HEK293 (cell line): ENCODE measurements around the gene PAXX.
A peak's percentile ranks its signal among the peaks of the same experiment; 100 is the strongest.

Experiments
- CTCF ChIA-PET: fragments of 350-600 bp; formaldehyde crosslinking; extraction: SDS; loops from one replicate; lab custom pipeline; 2021; ENCODE audit warnings: antibody characterized with exemption; lab: Yijun Ruan, JAX
- POLR2A ChIA-PET: fragments of 300-600 bp; formaldehyde crosslinking; extraction: SDS; loops from one replicate; lab custom pipeline; 2020; ENCODE audit warnings: antibody characterized with exemption, inconsistent platforms; lab: Yijun Ruan, JAX
- H3K27ac ChIP-seq: fragments of 200-500 bp; sonication (Bioruptor generic); 2 replicates; pipeline ENCODE4 v1.5.1; 2014; ENCODE audit warnings: low read depth, low read length, control low read depth, inconsistent platforms; ENCODE audit errors: extremely low read depth
- H3K36me3 ChIP-seq, 2 experiments: fragments of 200-500 bp in 1 of 2; sonication (Bioruptor generic) in 1 of 2; 1 replicate in 1 of 2; 2 replicates in 1 of 2; pipeline ENCODE4 v1.5.1; 2014 to 2017; ENCODE audit warnings: inconsistent platforms in 2 of 2, low read length in 2 of 2; ENCODE audit not compliant: control insufficient read depth in 2 of 2, insufficient read depth in 1 of 2
- H3K4me1 ChIP-seq: fragments of 200-500 bp; sonication (Bioruptor generic); 2 replicates; pipeline ENCODE4 v1.5.1; 2014; ENCODE audit warnings: mild to moderate bottlenecking, low read length, inconsistent platforms; ENCODE audit not compliant: control insufficient read depth, insufficient read depth
- H3K4me3 ChIP-seq: 2 replicates; pipeline ENCODE4 v1.5.1; 2011; ENCODE audit warnings: low read depth, mild to moderate bottlenecking, control low read depth, low read length, moderate library complexity
- H3K9me3 ChIP-seq: fragments of 200-500 bp; sonication (Bioruptor generic); 2 replicates; pipeline ENCODE4 v1.5.1; 2014; ENCODE audit warnings: low read depth, low read length, inconsistent platforms; ENCODE audit not compliant: control insufficient read depth, insufficient read depth
- ELK4 ChIP-seq: IDR thresholded peaks from 2 replicates; pipeline ENCODE4 v1.6.1; 2011; ENCODE audit warnings: mild to moderate bottlenecking, low read depth, low read length, borderline replicate concordance
- HIC1 ChIP-seq: fragments of 450-650 bp; formaldehyde crosslinking; IDR thresholded peaks from 2 replicates; pipeline ENCODE4 v1.5.1; 2016; ENCODE audit warnings: missing biosample characterization, missing genetic modification characterization
- KLF1 ChIP-seq: fragments of 450-650 bp; formaldehyde crosslinking; IDR thresholded peaks from 2 replicates; pipeline ENCODE4 v1.5.1; 2016; ENCODE audit warnings: missing biosample characterization, missing genetic modification characterization
- MEIS1 ChIP-seq: sonication (generic); formaldehyde crosslinking; IDR thresholded peaks from 2 replicates; pipeline ENCODE4 v1.8.1; 2022; ENCODE audit warnings: missing genetic modification reagents, mild to moderate bottlenecking, borderline replicate concordance
- PBX3 ChIP-seq: sonication (generic); formaldehyde crosslinking; IDR thresholded peaks from 2 replicates; pipeline ENCODE4 v1.8.1; 2022; ENCODE audit warnings: mild to moderate bottlenecking, moderate library complexity, missing genetic modification reagents
- PRDM1 ChIP-seq: fragments of 450-650 bp; formaldehyde crosslinking; IDR thresholded peaks from 2 replicates; pipeline ENCODE4; 2016; ENCODE audit warnings: missing biosample characterization, missing genetic modification characterization
- PRDM4 ChIP-seq: fragments of 450-650 bp; formaldehyde crosslinking; IDR thresholded peaks from 2 replicates; pipeline ENCODE4 v1.5.1; 2017; ENCODE audit warnings: missing biosample characterization, missing genetic modification characterization
- REPIN1 ChIP-seq: fragments of 450-650 bp; formaldehyde crosslinking; IDR thresholded peaks from 2 replicates; pipeline ENCODE4 v1.5.1; 2017; ENCODE audit warnings: missing biosample characterization, missing genetic modification characterization, low read depth
- SALL2 ChIP-seq: fragments of 450-650 bp; formaldehyde crosslinking; IDR thresholded peaks from 2 replicates; pipeline ENCODE4 v1.5.0; 2017; ENCODE audit warnings: missing biosample characterization, mild to moderate bottlenecking, missing genetic modification characterization, borderline replicate concordance
- ZBTB17 ChIP-seq: fragments of 450-650 bp; formaldehyde crosslinking; IDR thresholded peaks from 2 replicates; pipeline ENCODE4 v1.5.1; 2016; ENCODE audit warnings: missing biosample characterization, missing genetic modification characterization
- ZBTB48 ChIP-seq: fragments of 450-650 bp; formaldehyde crosslinking; IDR thresholded peaks from 2 replicates; pipeline ENCODE4 v1.5.1; 2016; ENCODE audit warnings: missing biosample characterization, missing genetic modification characterization
- ZBTB6 ChIP-seq: fragments of 450-650 bp; formaldehyde crosslinking; IDR thresholded peaks from 2 replicates; pipeline ENCODE4 v1.5.1; 2017; ENCODE audit warnings: missing biosample characterization, missing genetic modification characterization
- ZIC2 ChIP-seq: fragments of 450-650 bp; formaldehyde crosslinking; IDR thresholded peaks from 2 replicates; pipeline ENCODE4 v1.5.1; 2016; ENCODE audit warnings: missing biosample characterization, missing genetic modification characterization
- ZNF112 ChIP-seq: fragments of 450-650 bp; formaldehyde crosslinking; IDR thresholded peaks from 2 replicates; pipeline ENCODE4 v1.5.0; 2017; ENCODE audit warnings: missing biosample characterization, missing genetic modification characterization
- ZNF133 ChIP-seq: fragments of 450-650 bp; formaldehyde crosslinking; IDR thresholded peaks from 2 replicates; pipeline ENCODE4 v1.5.1; 2016; ENCODE audit warnings: missing biosample characterization, missing genetic modification characterization
- ZNF221 ChIP-seq: fragments of 450-650 bp; formaldehyde crosslinking; IDR thresholded peaks from 2 replicates; pipeline ENCODE4 v1.5.1; 2017; ENCODE audit warnings: missing biosample characterization, missing genetic modification characterization, borderline replicate concordance
- ZNF292 ChIP-seq: fragments of 450-650 bp; formaldehyde crosslinking; IDR thresholded peaks from 2 replicates; pipeline ENCODE4 v1.5.1; 2016; ENCODE audit warnings: low read depth, missing biosample characterization, missing genetic modification characterization, borderline replicate concordance
- ZNF404 ChIP-seq: fragments of 450-650 bp; formaldehyde crosslinking; IDR thresholded peaks from 2 replicates; pipeline ENCODE4 v1.5.1; 2017; ENCODE audit warnings: missing biosample characterization, missing genetic modification characterization
- ZNF416 ChIP-seq: fragments of 450-650 bp; formaldehyde crosslinking; IDR thresholded peaks from 2 replicates; pipeline ENCODE4 v1.5.1; 2016; ENCODE audit warnings: missing biosample characterization, missing genetic modification characterization
- ZNF501 ChIP-seq: fragments of 450-650 bp; formaldehyde crosslinking; IDR thresholded peaks from 2 replicates; pipeline ENCODE4 v1.5.1; 2016; ENCODE audit warnings: missing biosample characterization, missing genetic modification characterization
- ZNF521 ChIP-seq: fragments of 450-650 bp; formaldehyde crosslinking; IDR thresholded peaks from 2 replicates; pipeline ENCODE4 v1.5.1; 2017; ENCODE audit warnings: missing biosample characterization, mild to moderate bottlenecking, missing genetic modification characterization
- ZNF561 ChIP-seq: fragments of 450-650 bp; IDR thresholded peaks from 2 replicates; pipeline ENCODE4 v1.5.1; 2018; ENCODE audit warnings: missing biosample characterization, missing genetic modification characterization, borderline replicate concordance
- ZNF610 ChIP-seq: fragments of 450-650 bp; formaldehyde crosslinking; IDR thresholded peaks from 2 replicates; pipeline ENCODE4 v1.5.1; 2016; ENCODE audit warnings: missing biosample characterization, missing genetic modification characterization, borderline replicate concordance
- ZNF623 ChIP-seq: fragments of 450-650 bp; formaldehyde crosslinking; IDR thresholded peaks from 2 replicates; pipeline ENCODE4 v1.5.1; 2016; ENCODE audit warnings: missing biosample characterization, missing genetic modification characterization
- ZNF660 ChIP-seq: fragments of 450-650 bp; IDR thresholded peaks from 2 replicates; pipeline ENCODE4 v1.5.1; 2018; ENCODE audit warnings: missing biosample characterization, mild to moderate bottlenecking, missing genetic modification characterization
- ZNF707 ChIP-seq: fragments of 450-650 bp; formaldehyde crosslinking; IDR thresholded peaks from 2 replicates; pipeline ENCODE4 v1.5.1; 2016; ENCODE audit warnings: missing biosample characterization, missing genetic modification characterization
- ZNF76 ChIP-seq: fragments of 450-650 bp; formaldehyde crosslinking; IDR thresholded peaks from 2 replicates; pipeline ENCODE4; 2016; ENCODE audit warnings: low read depth, missing biosample characterization, missing genetic modification characterization, borderline replicate concordance
- ZNF791 ChIP-seq: fragments of 450-650 bp; formaldehyde crosslinking; IDR thresholded peaks from 2 replicates; pipeline ENCODE4 v1.5.1; 2016; ENCODE audit warnings: missing biosample characterization, missing genetic modification characterization

Gene PAXX

GRCh38 chr9:136947955-136948510 is 44.2 kb upstream of the PAXX start (continued):
- no peak for TF ChIP-seq HIC1 (tag by site-specific recombination)
- TF ChIP-seq ZBTB48 (tag by site-specific recombination), result no peak
- TF ChIP-seq KLF1, result peak; percentile 98
- TF ChIP-seq ZNF133 (tag by site-specific recombination), result no peak
- no peak for TF ChIP-seq PBX3
- TF ChIP-seq ZNF791, result no peak
- no peak for TF ChIP-seq PRDM1 (tag by site-specific recombination)
- TF ChIP-seq ZNF416 (tag by site-specific recombination), result no peak
- no peak for TF ChIP-seq ZNF292 (tag by site-specific recombination)

GRCh38 chr9:136949239-136949816 is 42.9 kb upstream of the PAXX start:
- CTCF ChIA-PET, result interaction anchor here (0.6 to 5.7 kb wide), 9 partner anchors 11 to 156 kb away, joined by 3 to 119 read pairs (median 5); partner anchors contain the start of genes CLIC3 and FUT7
- Histone ChIP-seq H3K36me3 (no peaks in the 10 kb centered on the region), H3K4me1 (no peaks in the 10 kb centered on the region; the same call in 1 of the 2 replicates), H3K4me3 (peak overlapping the region; percentile 55), H3K9me3 (no peaks in the 10 kb centered on the region), H3K27ac (peak overlapping the region; percentile 76)
- POLR2A ChIA-PET, result interaction anchor here (0.5 to 4.9 kb wide), 6 partner anchors 44 to 223 kb away, joined by 3 to 24 read pairs (median 3); partner anchors contain the start of genes ABCA2, CLIC3 and PAXX
- TF ChIP-seq ZNF76 (0 out of 2 replicates have a peak, but pooled peaks have one; percentile 18), REPIN1 (no peak), ZNF610 (tag by site-specific recombination) (no peak), ZNF561 (tag by site-specific recombination) (no peak), ZIC2 (tag by site-specific recombination) (no peak), ZNF707 (no peak), ELK4 (no peak), ZNF623 (tag by site-specific recombination) (no peak), PRDM4 (tag by site-specific recombination) (no peak), ZNF404 (no peak), ZBTB6 (tag by site-specific recombination) (no peak), MEIS1 (CRISPR knock-in tag) (no peak), ZNF112 (tag by site-specific recombination) (no peak), ZNF660 (tag by site-specific recombination) (no peak), ZNF521 (tag by site-specific recombination) (no peak), ZBTB17 (tag by site-specific recombination) (no peak; the same call in 1 of the 2 replicates), ZNF501 (tag by site-specific recombination) (no peak), PBX3 (no peak), SALL2 (tag by site-specific recombination) (no peak), ZNF221 (tag by site-specific recombination) (no peak)
